Heart right ventricle (tissue), 16 donors: ENCODE measurements around the gene AGBL4. TPM values are rescaled to one million over a fixed set of nuclear protein-coding genes. Genes with fewer than 3 reads are reported as not detected.

Experiments
- ATAC-seq, 8 donors: fragments of 200-7000 bp; cut with Tn5 transposase; one replicate each; pipeline ENCODE4 v1.9.1; 2020; ENCODE audit warnings: mild to moderate bottlenecking in 8 of 8, moderate library complexity in 8 of 8, moderate number of reproducible peaks in 1 of 8
- DNase-seq, 2 donors: peaks; one replicate each; pipeline ENCODE4 v3.0.0-alpha.2; 2020
- H3K27ac ChIP-seq, 10 donors: fragments of 200-600 bp; sonication (generic) in 2 of 10; one replicate each; pipeline versions ENCODE4 v1.5.0 to v1.8.0; 2020 to 2022; ENCODE audit warnings: mild to moderate bottlenecking in 3 of 10
- H3K27me3 ChIP-seq, 7 donors: fragments of 200-600 bp; one replicate each; pipeline ENCODE4 v1.8.0; 2021 to 2022; ENCODE audit warnings: mild to moderate bottlenecking in 2 of 7
- H3K36me3 ChIP-seq, 9 donors: fragments of 200-600 bp; sonication (generic) in 1 of 9; one replicate each; pipeline versions ENCODE4 v1.5.0 to v1.8.0; 2020 to 2022; ENCODE audit warnings: mild to moderate bottlenecking in 2 of 9
- H3K4me1 ChIP-seq, 9 donors: fragments of 200-600 bp; sonication (generic) in 1 of 9; one replicate each; pipeline versions ENCODE4 v1.5.0 to v1.8.0; 2020 to 2022; ENCODE audit warnings: mild to moderate bottlenecking in 4 of 9
- H3K4me3 ChIP-seq, 10 donors: fragments of 200-600 bp; sonication (generic) in 2 of 10; one replicate each; pipeline versions ENCODE4 v1.5.0 to v1.8.0; 2020 to 2022; ENCODE audit warnings: mild to moderate bottlenecking in 7 of 10, moderate library complexity in 2 of 10
- H3K9me3 ChIP-seq, 11 donors: fragments of 200-600 bp in 10 of 11; sonication (generic) in 2 of 11; one replicate each; pipeline versions ENCODE4 v1.5.0 to v1.8.0; 2013 to 2022; ENCODE audit warnings: mild to moderate bottlenecking in 2 of 11, control low read depth in 1 of 11, moderate library complexity in 1 of 11
- WGBS, 2 donors: extraction: QIAGEN DNeasy Blood & Tissue Kit; methylation state at CpG; one replicate each; pipeline ENCODE4 v1.1.7; 2013; ENCODE audit warnings: inconsistent platforms in 1 of 2; 5-methylcytosine and 5-hydroxymethylcytosine counted together
- intact Hi-C, 10 donors: fragments of 100-400 bp; cut with DNase I; formaldehyde crosslinking; loops; one replicate each; pipeline versions ENCODE4 v1.11.1 to v1.14.2; 2022
- polyA plus RNA-seq, 2 donors: library from polyadenylated mRNA; stranded (reverse); fragments of 200-250 nt; gene quantifications; one replicate each; pipeline ENCODE4 v1.2.3, GENCODE V29; 2013
- total RNA-seq, 10 donors: library from RNA; stranded (reverse); fragmentation: NEBNext Ultra II Directional in 3 of 10; extraction: Animal tissue kit (Norgen Biotek cat#: 25700) in 3 of 10; gene quantifications; one replicate each; pipeline versions ENCODE4 v1.2.1 to v1.2.4, GENCODE V29; 2021 to 2023
- TF ChIP-seq, protein P1 (sequence below), 9 donors: fragments of 200-600 bp; sonication (generic) in 2 of 9; IDR thresholded peaks; one replicate each; pipeline versions ENCODE4 v1.5.0 to v1.8.0; 2021 to 2022; ENCODE audit warnings: antibody characterized with exemption in 9 of 9, mild to moderate bottlenecking in 5 of 9, moderate library complexity in 1 of 9
- donor health status: Arrhythmogenic right ventricular cardiomyopathy.
- donor health status: ischemic (EF 13 %, LVEDD 7.1; RV severe dilation, severe dysfunction).
- donor health status: healthy with polysubstance abuse.
- donor health status: DM: no; HTN: yes; CAD: no.
- donor health status: DM: no; HTN: no; CAD: no.
- donor health status: ischemic (EF 25% LVEDD 6.9; RV normal size, moderate dysfunction).
- donor health status: ischemic (EF 25% LVEDD 5.7; RV mildly dilated, moderate dysfunction).
- donor health status: healthy.
- donor health status: DM: yes; HTN: yes; CAD: no.
- donor health status: Ischemic cardiomyopathy.
- donor health status: ischemic (EF 35%, LVEDD 5.7; RV mildly dilated, moderate dysfunction).
- donor health status: nonischemic (EF 11% LVEDD 7.7; RV severe dilation, severe dysfunction).
- donor health status: DM: yes; HTN: yes; CAD: no.
- donor health status: PGD.
- donor health status: ischemic (EF 29% LVEDD 5.4; RV normal size, mild dysfunction).
- donor health status: nonischemic (EF 23%, LVEDD 6.1; RV moderate dilation, normal function).

The AGBL4 gene
- total and polyA plus RNA-seq, 12 donors, result 0.04 to 0.93 (median 0.46) TPM; not detected in 2

DNA sequence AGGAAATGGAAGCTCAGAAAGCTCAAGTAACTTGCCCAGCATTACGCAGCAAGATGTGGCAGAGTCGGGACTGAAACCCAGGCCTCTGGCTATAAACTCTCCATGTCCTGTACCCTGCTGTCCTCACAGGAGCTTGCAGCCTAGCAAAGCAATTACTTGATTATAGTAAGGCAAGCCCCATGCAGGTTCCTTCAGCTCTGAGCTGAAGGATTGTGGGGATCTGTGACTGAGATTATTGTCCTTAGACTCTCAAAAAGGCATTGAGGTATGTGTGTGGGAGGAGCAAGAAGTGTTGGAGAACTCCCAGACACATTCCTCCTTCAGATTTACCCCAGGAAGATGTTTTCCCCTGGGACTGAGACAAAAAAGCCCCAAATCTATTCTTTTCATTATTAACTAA lies 1427.7 kb downstream of the AGBL4 start:
- Histone ChIP-seq H3K36me3 (no peaks in the 10 kb centered on the region), H3K9me3 (no peaks in the 10 kb centered on the region), H3K4me1 (no peaks in the 10 kb centered on the region), H3K27me3 (peaks cover 0 to 6% (median 0%) of the 10 kb centered on the region in 7 donors), H3K4me3 (no peak overlapping the region), H3K27ac (no peak overlapping the region)
- TF ChIP-seq, protein P1, sequence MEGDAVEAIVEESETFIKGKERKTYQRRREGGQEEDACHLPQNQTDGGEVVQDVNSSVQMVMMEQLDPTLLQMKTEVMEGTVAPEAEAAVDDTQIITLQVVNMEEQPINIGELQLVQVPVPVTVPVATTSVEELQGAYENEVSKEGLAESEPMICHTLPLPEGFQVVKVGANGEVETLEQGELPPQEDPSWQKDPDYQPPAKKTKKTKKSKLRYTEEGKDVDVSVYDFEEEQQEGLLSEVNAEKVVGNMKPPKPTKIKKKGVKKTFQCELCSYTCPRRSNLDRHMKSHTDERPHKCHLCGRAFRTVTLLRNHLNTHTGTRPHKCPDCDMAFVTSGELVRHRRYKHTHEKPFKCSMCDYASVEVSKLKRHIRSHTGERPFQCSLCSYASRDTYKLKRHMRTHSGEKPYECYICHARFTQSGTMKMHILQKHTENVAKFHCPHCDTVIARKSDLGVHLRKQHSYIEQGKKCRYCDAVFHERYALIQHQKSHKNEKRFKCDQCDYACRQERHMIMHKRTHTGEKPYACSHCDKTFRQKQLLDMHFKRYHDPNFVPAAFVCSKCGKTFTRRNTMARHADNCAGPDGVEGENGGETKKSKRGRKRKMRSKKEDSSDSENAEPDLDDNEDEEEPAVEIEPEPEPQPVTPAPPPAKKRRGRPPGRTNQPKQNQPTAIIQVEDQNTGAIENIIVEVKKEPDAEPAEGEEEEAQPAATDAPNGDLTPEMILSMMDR (IDR thresholded peaks at IDR 0.05), result no peak
- ATAC-seq (no peak), DNase-seq (no peak)
- intact Hi-C loops, result no loop called here
- WGBS, 2 donors, result 69 to 75% methylated on average over 2 of the region's 2 CpGs

DNA sequence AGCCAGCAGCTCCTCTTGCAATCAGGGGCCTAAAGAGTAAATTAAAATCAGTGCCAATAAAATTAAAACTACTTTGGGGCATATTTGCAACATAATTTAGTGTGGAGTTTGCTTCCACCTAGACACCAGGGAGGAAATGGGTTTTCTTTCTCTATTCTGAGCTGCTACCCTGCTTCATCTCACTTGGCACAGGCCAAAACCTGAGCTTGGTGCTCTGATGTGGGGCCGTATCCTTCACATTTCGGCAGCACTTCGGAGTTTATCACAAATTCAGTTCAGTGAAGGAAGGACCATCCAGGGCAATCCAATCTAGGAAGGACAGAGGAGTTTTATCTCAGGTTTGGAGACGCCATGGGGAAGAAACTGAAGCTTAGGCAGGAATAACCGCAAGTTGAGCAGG lies 1428.1 kb downstream of the AGBL4 start:
- DNase-seq (no peak), ATAC-seq (no peak)
- no peak overlapping the region for H3K4me3 ChIP-seq
- TF ChIP-seq, protein P1 (IDR thresholded peaks at IDR 0.05), result no peak
- WGBS, 2 donors, result 76 to 84% methylated on average over 5 of the region's 5 CpGs
- peaks cover 0 to 6% (median 0%) of the 10 kb centered on the region in 7 donors for H3K27me3 ChIP-seq
- H3K9me3 ChIP-seq, result no peaks in the 10 kb centered on the region
- H3K27ac ChIP-seq, result no peak overlapping the region
- H3K4me1 ChIP-seq, result no peaks in the 10 kb centered on the region
- intact Hi-C loops, result no loop called here
- H3K36me3 ChIP-seq, result no peaks in the 10 kb centered on the region

DNA sequence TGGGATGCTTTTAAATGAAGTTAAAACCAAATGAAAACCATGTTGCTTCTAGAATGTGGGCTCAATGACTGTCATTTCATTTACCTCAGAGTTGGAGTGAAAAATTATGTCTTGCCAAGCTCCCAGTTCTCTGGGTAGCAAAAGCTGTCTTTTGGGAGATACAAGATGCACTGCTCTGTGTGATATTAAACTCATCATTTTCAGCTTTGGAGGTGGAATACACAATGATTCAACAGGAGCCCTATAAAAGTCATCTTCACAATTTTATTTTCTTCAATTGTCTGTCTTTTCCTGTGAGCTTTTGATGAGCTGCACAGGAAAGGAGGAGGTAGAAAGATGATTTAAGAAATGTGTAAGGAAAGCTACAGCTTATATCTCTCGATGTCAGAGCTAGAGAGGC lies 1431.4 kb downstream of the AGBL4 start:
- ATAC-seq (no peak), DNase-seq (no peak)
- Histone ChIP-seq H3K27ac (no peak overlapping the region), H3K9me3 (no peaks in the 10 kb centered on the region), H3K36me3 (no peaks in the 10 kb centered on the region), H3K27me3 (peaks cover 0 to 6% (median 0%) of the 10 kb centered on the region in 7 donors), H3K4me3 (no peak overlapping the region), H3K4me1 (no peaks in the 10 kb centered on the region)
- 56% methylated on average over 1 of the region's 1 CpG for WGBS, 2 donors
- intact Hi-C loops, result no loop called here
- TF ChIP-seq, protein P1 (IDR thresholded peaks at IDR 0.05), result no peak

DNA sequence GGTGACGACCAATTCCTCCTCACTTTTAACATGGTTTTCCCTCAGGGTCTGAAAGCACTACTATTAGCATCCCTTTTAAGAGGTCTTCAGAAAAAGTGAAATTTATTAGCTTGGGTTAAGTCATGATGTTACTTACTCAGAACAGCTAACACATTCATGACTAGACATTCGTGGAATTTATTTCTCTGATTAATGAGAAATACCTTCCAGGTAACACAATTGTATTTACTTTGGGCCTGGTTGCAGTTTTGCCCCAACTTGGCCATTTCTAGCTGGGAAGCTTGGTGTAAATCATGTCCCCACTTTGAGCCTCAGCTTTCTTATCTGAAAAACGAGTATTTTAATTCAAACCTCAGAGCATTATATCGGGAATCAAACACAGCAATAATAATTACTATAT lies 1432.6 kb downstream of the AGBL4 start:
- Histone ChIP-seq H3K27me3 (peaks cover 0 to 10% (median 0%) of the 10 kb centered on the region in 7 donors), H3K4me1 (no peaks in the 10 kb centered on the region), H3K4me3 (no peak overlapping the region), H3K27ac (no peak overlapping the region), H3K9me3 (no peaks in the 10 kb centered on the region), H3K36me3 (no peaks in the 10 kb centered on the region)
- intact Hi-C loops, result no loop called here
- ATAC-seq (no peak), DNase-seq (no peak)
- TF ChIP-seq, protein P1 (IDR thresholded peaks at IDR 0.05), result no peak
- 82 to 88% methylated on average over 4 of the region's 4 CpGs for WGBS, 2 donors
